Chondrocyte (in vitro differentiated cells): ENCODE measurements around the gene LIPC. TPM values are rescaled to one million over a fixed set of nuclear protein-coding genes. Genes with fewer than 3 reads are reported as not detected.

Source experiments
- DNase-seq: peaks from one replicate; pipeline ENCODE4 v3.0.0; 2021; ENCODE audit warnings: mixed read lengths, low spot score
- H3K27ac Mint-ChIP-seq: one replicate; pipeline ENCODE4 v1.8.0; 2021; ENCODE audit warnings: mild to moderate bottlenecking, moderate library complexity, mixed read lengths; ENCODE audit not compliant: unreplicated experiment
- H3K27me3 Mint-ChIP-seq: 2 replicates; pipeline ENCODE4 v1.8.0; 2021; ENCODE audit warnings: low read depth, mixed read lengths
- H3K36me3 Mint-ChIP-seq: 2 replicates; pipeline ENCODE4 v1.8.0; 2021; ENCODE audit warnings: low read depth, mixed read lengths
- H3K4me1 Mint-ChIP-seq: 2 replicates; pipeline ENCODE4 v1.8.0; 2021; ENCODE audit warnings: low read depth, mild to moderate bottlenecking, mixed read lengths
- H3K4me3 Mint-ChIP-seq: one replicate; pipeline ENCODE4 v1.8.0; 2021; ENCODE audit warnings: mild to moderate bottlenecking, moderate library complexity, mixed read lengths; ENCODE audit not compliant: unreplicated experiment
- H3K9me3 Mint-ChIP-seq: 2 replicates; pipeline ENCODE4 v1.8.0; 2021; ENCODE audit warnings: low read depth, mixed read lengths
- total RNA-seq: library from RNA; stranded (reverse); gene quantifications from 3 replicates; pipeline ENCODE4 v1.2.1, GENCODE V29; 2021
- TF ChIP-seq, protein P1 (sequence below): fragments of 200-600 bp; sonication (generic); IDR thresholded peaks from 2 replicates; pipeline ENCODE4 v1.5.0; 2021; ENCODE audit warnings: antibody characterized with exemption, mild to moderate bottlenecking, moderate library complexity

The LIPC gene
- total RNA-seq, 1 donor from 2014 or later, result not detected

DNA sequence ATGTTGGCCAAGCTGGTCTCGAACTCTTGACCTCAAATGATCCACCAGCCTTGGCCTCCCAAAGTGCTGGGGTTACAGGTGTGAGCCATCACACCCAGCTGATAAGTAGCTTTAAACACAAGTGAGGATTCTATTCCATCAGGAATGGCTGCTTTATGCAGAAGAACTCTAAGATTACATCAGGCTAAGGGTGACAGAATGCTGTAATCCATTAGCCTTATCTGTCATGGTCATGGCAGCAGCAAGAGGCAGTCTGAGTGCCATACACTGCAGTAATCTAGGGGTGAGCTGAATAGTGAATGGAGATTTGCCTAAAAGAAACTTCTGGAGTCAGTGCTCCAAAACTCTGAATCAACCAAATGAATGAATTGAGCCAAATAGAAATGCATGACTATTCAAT is 39.6 kb downstream of the LIPC start:
- TF ChIP-seq, protein P1, sequence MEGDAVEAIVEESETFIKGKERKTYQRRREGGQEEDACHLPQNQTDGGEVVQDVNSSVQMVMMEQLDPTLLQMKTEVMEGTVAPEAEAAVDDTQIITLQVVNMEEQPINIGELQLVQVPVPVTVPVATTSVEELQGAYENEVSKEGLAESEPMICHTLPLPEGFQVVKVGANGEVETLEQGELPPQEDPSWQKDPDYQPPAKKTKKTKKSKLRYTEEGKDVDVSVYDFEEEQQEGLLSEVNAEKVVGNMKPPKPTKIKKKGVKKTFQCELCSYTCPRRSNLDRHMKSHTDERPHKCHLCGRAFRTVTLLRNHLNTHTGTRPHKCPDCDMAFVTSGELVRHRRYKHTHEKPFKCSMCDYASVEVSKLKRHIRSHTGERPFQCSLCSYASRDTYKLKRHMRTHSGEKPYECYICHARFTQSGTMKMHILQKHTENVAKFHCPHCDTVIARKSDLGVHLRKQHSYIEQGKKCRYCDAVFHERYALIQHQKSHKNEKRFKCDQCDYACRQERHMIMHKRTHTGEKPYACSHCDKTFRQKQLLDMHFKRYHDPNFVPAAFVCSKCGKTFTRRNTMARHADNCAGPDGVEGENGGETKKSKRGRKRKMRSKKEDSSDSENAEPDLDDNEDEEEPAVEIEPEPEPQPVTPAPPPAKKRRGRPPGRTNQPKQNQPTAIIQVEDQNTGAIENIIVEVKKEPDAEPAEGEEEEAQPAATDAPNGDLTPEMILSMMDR, result no peak
- H3K4me1 Mint-ChIP-seq, result peaks cover 53% of the 10 kb centered on the region
- no peak overlapping the region for H3K27ac Mint-ChIP-seq
- H3K36me3 Mint-ChIP-seq, result no peaks in the 10 kb centered on the region
- no peak overlapping the region for H3K4me3 Mint-ChIP-seq
- H3K9me3 Mint-ChIP-seq, result no peaks in the 10 kb centered on the region
- DNase-seq, result no peak
- no peaks in the 10 kb centered on the region for H3K27me3 Mint-ChIP-seq

GRCh38 chr15:58472221-58472620 is 40.4 kb downstream of the LIPC start:
- Mint-ChIP-seq H3K9me3 (no peaks in the 10 kb centered on the region), H3K27ac (no peak overlapping the region), H3K36me3 (no peaks in the 10 kb centered on the region), H3K27me3 (no peaks in the 10 kb centered on the region), H3K4me3 (no peak overlapping the region), H3K4me1 (peaks cover 56% of the 10 kb centered on the region)
- TF ChIP-seq, protein P1, result no peak
- DNase-seq, result no peak

- Mint-ChIP-seq H3K36me3 (no peaks in the 10 kb centered on the region), H3K4me3 (no peak overlapping the region), H3K27ac (peak overlapping the region; percentile 73), H3K4me1 (peaks cover 63% of the 10 kb centered on the region), H3K27me3 (no peaks in the 10 kb centered on the region), H3K9me3 (no peaks in the 10 kb centered on the region)
- TF ChIP-seq, protein P1, result no peak
- no peak for DNase-seq
Observed at GRCh38 chr15:58472821-58473581, 41.2 kb downstream of the LIPC start.

DNA sequence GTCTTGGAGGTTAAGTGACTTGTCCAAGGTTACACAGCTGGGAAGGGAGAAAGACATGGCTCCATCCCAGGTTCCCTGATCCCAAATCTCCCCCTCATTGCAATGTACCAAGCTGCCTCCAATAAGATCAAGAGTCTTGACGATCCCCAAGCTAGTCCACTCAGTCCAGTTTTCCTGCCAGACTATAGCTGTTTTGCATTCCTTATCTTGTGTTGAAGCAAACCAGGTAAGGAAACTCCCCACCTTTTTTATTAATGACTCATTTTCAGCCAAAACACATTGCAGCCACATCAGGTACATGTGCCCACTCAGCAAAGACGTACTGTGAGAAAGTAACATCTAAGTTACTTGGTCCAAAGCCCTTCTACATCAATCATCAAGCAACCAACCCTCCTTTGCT is 41.9 kb downstream of the LIPC start:
- Mint-ChIP-seq H3K27me3 (no peaks in the 10 kb centered on the region), H3K27ac (peak overlapping the region; percentile 73), H3K4me1 (peaks cover 63% of the 10 kb centered on the region), H3K9me3 (no peaks in the 10 kb centered on the region), H3K36me3 (no peaks in the 10 kb centered on the region), H3K4me3 (no peak overlapping the region)
- DNase-seq, result no peak
- TF ChIP-seq, protein P1, result no peak

- Mint-ChIP-seq H3K4me1 (peaks cover 52% of the 10 kb centered on the region), H3K27ac (no peak overlapping the region), H3K4me3 (no peak overlapping the region), H3K36me3 (no peaks in the 10 kb centered on the region), H3K27me3 (no peaks in the 10 kb centered on the region), H3K9me3 (no peaks in the 10 kb centered on the region)
- no peak for DNase-seq
- TF ChIP-seq, protein P1, result no peak
Observed at GRCh38 chr15:58474741-58475323, 43.0 kb downstream of the LIPC start.
